HepG2 (cell line): ENCODE results near the gene ANP32D. TPM values are rescaled to one million over a fixed set of nuclear protein-coding genes. Genes with fewer than 3 reads are reported as not detected.

ENCODE experiments used
- ATAC-seq: fragments of 200-7000 bp; cut with Tn5 transposase; 3 replicates; pipeline ENCODE4 v1.9.1; 2020; ENCODE audit warnings: mild to moderate bottlenecking, moderate library complexity
- BruUV-seq: library from RNA; stranded (reverse); fragments of 400-500 nt; replicated peaks from 2 replicates; lab custom pipeline; 2021; lab: Mats Ljungman, UMichigan
- CTCF ChIA-PET: fragments of 300-600 bp; formaldehyde crosslinking; extraction: SDS; loops from one replicate; lab custom pipeline; 2021; ENCODE audit warnings: low total read pairs, inconsistent platforms, low intra/inter-chr PET ratio; lab: Yijun Ruan, JAX
- POLR2A ChIA-PET: fragments of 350-600 bp; sonication (Branson Sonifier 250); formaldehyde crosslinking; loops from one replicate; lab custom pipeline; 2020; ENCODE audit warnings: antibody characterized with exemption, inconsistent platforms; lab: Yijun Ruan, JAX
- DNase-seq: peaks from one replicate; pipeline ENCODE4 v3.0.0-alpha.2; 2015; ENCODE audit warnings: low spot score
- FAIRE-seq: peaks from 3 replicates; lab custom pipeline; 2011; peaks lifted over from hg19 to GRCh38; lab: Jason Lieb, UNC
- H2AFZ ChIP-seq: one replicate; pipeline ENCODE4 v1.6.1; 2011; ENCODE audit warnings: low read length, inconsistent platforms
- H3K27ac ChIP-seq: fragments of 300-600 bp; 3 replicates; pipeline ENCODE4 v1.8.0; 2011; ENCODE audit warnings: mixed run types, mild to moderate bottlenecking, mixed read lengths, low read length, inconsistent platforms; ENCODE audit not compliant: insufficient read depth; ENCODE audit errors: extremely low read length
- H3K27me3 ChIP-seq, 2 experiments: fragments of 200-600 bp in 1 of 2; 2 replicates in 1 of 2; 3 replicates in 1 of 2; pipeline versions ENCODE4 v1.6.0 to v1.8.0; 2011; ENCODE audit warnings: low read length in 2 of 2, mild to moderate bottlenecking in 2 of 2, moderate library complexity in 2 of 2, inconsistent platforms in 1 of 2; ENCODE audit not compliant: insufficient read depth in 2 of 2, control insufficient read depth in 1 of 2
- H3K36me3 ChIP-seq, 2 experiments: fragments of 200-600 bp in 1 of 2; replicated peaks in 1 of 2; 2 replicates in 1 of 2; 3 replicates in 1 of 2; pipeline versions ENCODE4 v1.5.1 to v1.8.0; 2011; ENCODE audit warnings: low read length in 2 of 2, inconsistent platforms in 1 of 2; ENCODE audit not compliant: insufficient read depth in 2 of 2, control insufficient read depth in 1 of 2
- H3K4me1 ChIP-seq: 2 replicates; pipeline ENCODE4 v1.5.1; 2012; ENCODE audit warnings: low read length, inconsistent platforms; ENCODE audit not compliant: insufficient read depth
- H3K4me2 ChIP-seq: 2 replicates; pipeline ENCODE4 v1.6.0; 2011; ENCODE audit warnings: low read depth, low read length, inconsistent platforms
- H3K4me3 ChIP-seq, 3 experiments: fragments of 200-600 bp in 1 of 3; sonication (generic), shearing (Covaris generic) in 1 of 3; replicated peaks in 1 of 3; 2 replicates each; pipeline ENCODE4 v1.5.1; 2011 to 2016; ENCODE audit warnings: low read length in 3 of 3, inconsistent platforms in 2 of 3, low read depth in 2 of 3, mild to moderate bottlenecking in 2 of 3, control low read depth in 1 of 3, mixed read lengths in 1 of 3; ENCODE audit not compliant: insufficient read depth in 1 of 3
- H3K79me2 ChIP-seq: one replicate; pipeline ENCODE4 v1.6.1; 2011; ENCODE audit warnings: low read length, inconsistent platforms; ENCODE audit not compliant: insufficient read depth
- H3K9ac ChIP-seq: 2 replicates; pipeline ENCODE4 v1.6.0; 2011; ENCODE audit warnings: mild to moderate bottlenecking, low read depth, low read length, inconsistent platforms; ENCODE audit not compliant: insufficient read depth
- H3K9me3 ChIP-seq: 2 replicates; pipeline ENCODE4 v1.5.1; 2012; ENCODE audit warnings: mild to moderate bottlenecking, low read length
- H4K20me1 ChIP-seq: 2 replicates; pipeline ENCODE4 v1.6.0; 2011; ENCODE audit warnings: inconsistent platforms, mild to moderate bottlenecking, low read length, moderate library complexity; ENCODE audit not compliant: insufficient read depth
- HMG20A ChIP-seq: IDR thresholded peaks from 2 replicates; pipeline ENCODE4 v1.6.1; 2016; ENCODE audit warnings: borderline replicate concordance
- HNRNPH1 ChIP-seq: fragments of 200-400 bp; formaldehyde crosslinking; optimal IDR thresholded peaks from 2 replicates; pipeline ENCODE3; 2017; ENCODE audit warnings: mild to moderate bottlenecking, low read depth, low read length
- HNRNPK ChIP-seq: fragments of 200-400 bp; formaldehyde crosslinking; IDR thresholded peaks from 2 replicates; pipeline ENCODE4 v1.6.1; 2018; ENCODE audit warnings: low read length, low read depth, moderate library complexity, mild to moderate bottlenecking; ENCODE audit not compliant: poor library complexity, severe bottlenecking
- MAFG ChIP-seq: sonication (generic); formaldehyde crosslinking; IDR thresholded peaks from 2 replicates; pipeline ENCODE4 v1.5.1; 2020; ENCODE audit warnings: mild to moderate bottlenecking, missing genetic modification reagents
- MTF2 ChIP-seq: sonication (generic); formaldehyde crosslinking; IDR thresholded peaks from 2 replicates; pipeline ENCODE4 v1.5.0; 2020; ENCODE audit warnings: missing genetic modification reagents, borderline replicate concordance
- NR2C2 ChIP-seq: sonication (generic); formaldehyde crosslinking; IDR thresholded peaks from 2 replicates; pipeline ENCODE4 v1.4.0; 2020; ENCODE audit warnings: missing genetic modification reagents, mild to moderate bottlenecking, moderate library complexity, borderline replicate concordance
- REXO4 ChIP-seq: sonication (generic); formaldehyde crosslinking; IDR thresholded peaks from 2 replicates; pipeline ENCODE4 v1.8.0; 2022; ENCODE audit warnings: missing genetic modification reagents, mild to moderate bottlenecking, borderline replicate concordance
- SCMH1 ChIP-seq: sonication (generic); formaldehyde crosslinking; IDR thresholded peaks from 2 replicates; pipeline ENCODE4 v1.9.0; 2021; ENCODE audit warnings: missing genetic modification reagents, mild to moderate bottlenecking, borderline replicate concordance
- TOPORS ChIP-seq: sonication (generic); formaldehyde crosslinking; IDR thresholded peaks from 2 replicates; pipeline ENCODE4 v1.8.0; 2023; ENCODE audit warnings: mild to moderate bottlenecking, missing genetic modification reagents
- ZBTB14 ChIP-seq: sonication (generic); formaldehyde crosslinking; IDR thresholded peaks from 2 replicates; pipeline ENCODE4 v1.4.0; 2020; ENCODE audit warnings: missing genetic modification reagents
- ZFYVE20 ChIP-seq: sonication (generic); formaldehyde crosslinking; IDR thresholded peaks from 2 replicates; pipeline ENCODE4 v1.8.0; 2023; ENCODE audit warnings: low read depth, mild to moderate bottlenecking, moderate library complexity, missing genetic modification reagents, borderline replicate concordance
- ZNF207 ChIP-seq: fragments of 450-650 bp; IDR thresholded peaks from 2 replicates; pipeline ENCODE4 v1.6.1; 2016; ENCODE audit warnings: antibody characterized with exemption, borderline replicate concordance
- ZNF253 ChIP-seq: sonication (generic); formaldehyde crosslinking; IDR thresholded peaks from 2 replicates; pipeline ENCODE4 v1.8.0; 2022; ENCODE audit warnings: mild to moderate bottlenecking, missing genetic modification reagents, borderline replicate concordance
- ZNF574 ChIP-seq: sonication (generic); formaldehyde crosslinking; IDR thresholded peaks from 2 replicates; pipeline ENCODE4 v1.4.0; 2020; ENCODE audit warnings: missing genetic modification reagents
- ZNF775 ChIP-seq: sonication (generic); formaldehyde crosslinking; IDR thresholded peaks from 2 replicates; pipeline ENCODE4 v1.4.0; 2020; ENCODE audit warnings: missing genetic modification reagents, mild to moderate bottlenecking, moderate library complexity, borderline replicate concordance
- WGBS: methylation state at CpG from one replicate; pipeline ENCODE4 v1.1.6; 2017; ENCODE audit warnings: low lambda C conversion rate; 5-methylcytosine and 5-hydroxymethylcytosine counted together
- in situ Hi-C: cut with HindIII; loops from 2 replicates; pipeline ENCODE4 v1.10.0; 2017; ENCODE audit warnings: low pct_unique_long_range_greater_than_20kb; ENCODE audit not compliant: extremely low pct_ligation_motif_present
- intact Hi-C: fragments of 100-400 bp; cut with micrococcal nuclease; formaldehyde crosslinking; loops from one replicate; pipeline ENCODE4 v1.10.0; 2022; ENCODE audit not compliant: unreplicated experiment
- polyA plus RNA-seq, 8 experiments: library from polyadenylated mRNA; depleted of rRNA in 3 of 8; stranded (reverse) in 7 of 8; unstranded in 1 of 8; fragments of >200 nt; fragmentation: Illumina TruSeq in 4 of 8; extraction: Trizol in 4 of 8; gene quantifications; 2 replicates each; pipeline versions ENCODE4 v1.2.1 to v1.2.3, GENCODE V29; 2011 to 2016; ENCODE audit warnings: low read depth in 4 of 8, missing spikeins in 1 of 8, mixed read lengths in 1 of 8; ENCODE audit not compliant: insufficient read depth in 1 of 8
- total RNA-seq, 5 experiments: library from RNA; depleted of rRNA; stranded (reverse); fragments of >200 nt; fragmentation: Illumina TruSeq; extraction: Trizol; gene quantifications; 2 replicates each; pipeline ENCODE4 v1.2.3, GENCODE V29; 2016; ENCODE audit warnings: low read depth in 1 of 5

Gene ANP32D
- total and polyA plus RNA-seq, 2 of the 13 experiments (the other 11 are each of a cell fraction or from before 2014, with no cell fraction given), result not detected

GRCh38 chr12:48447755-48448154 is 24.6 kb upstream of the ANP32D start:
- Histone ChIP-seq H3K9ac (no peak overlapping the region), H4K20me1 (no peaks in the 10 kb centered on the region), H3K27ac (no peak overlapping the region), H3K79me2 (no peaks in the 10 kb centered on the region), H3K36me3 (no peaks in the 10 kb centered on the region), H3K9me3 (no peaks in the 10 kb centered on the region), H3K4me1 (no peaks in the 10 kb centered on the region), H3K4me3 (no peak overlapping the region), H2AFZ (no peak overlapping the region), H3K4me2 (no peak overlapping the region), H3K27me3 (peaks cover 0 to 7% of the 10 kb centered on the region in 2 experiments; a peak in 1 of 5 replicates)
- intact Hi-C loops, result no loop called here
- CTCF ChIA-PET, result no interaction called here
- no TSS peak for BruUV-seq
- ATAC-seq (no peak), DNase-seq (no peak), FAIRE-seq (no peak)
- TF ChIP-seq MAFG (CRISPR knock-in tag) (no peak), HNRNPH1 (no peak), TOPORS (CRISPR knock-in tag) (no peak), ZNF775 (CRISPR knock-in tag) (no peak), ZNF253 (CRISPR knock-in tag) (no peak), HNRNPK (no peak), SCMH1 (CRISPR knock-in tag) (no peak), ZNF574 (CRISPR knock-in tag) (no peak), ZFYVE20 (CRISPR knock-in tag) (no peak), ZBTB14 (CRISPR knock-in tag) (no peak), NR2C2 (CRISPR knock-in tag) (no peak), HMG20A (CRISPR knock-in tag) (no peak), MTF2 (CRISPR knock-in tag) (no peak), ZNF207 (no peak), REXO4 (CRISPR knock-in tag) (no peak)
- in situ Hi-C loops, result no loop called here
- POLR2A ChIA-PET, result no interaction called here
- 0% methylated on average over 1 of the region's 1 CpG for WGBS
